ENCODE results near the gene CISD2. TPM values are rescaled to one million over a fixed set of nuclear protein-coding genes. Genes with fewer than 3 reads are reported as not detected.
"Not testable (repeated sequence)": the region's sequence is repeated elsewhere in the genome, so short reads cannot be mapped to it uniquely, and the experiment has no call there.

CISD2 gene, protein sequence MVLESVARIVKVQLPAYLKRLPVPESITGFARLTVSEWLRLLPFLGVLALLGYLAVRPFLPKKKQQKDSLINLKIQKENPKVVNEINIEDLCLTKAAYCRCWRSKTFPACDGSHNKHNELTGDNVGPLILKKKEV
- total RNA-seq (2014; rRNA removed; shearing (Covaris generic)) = 56.1 and 67.0 TPM in 2 replicates

DNA sequence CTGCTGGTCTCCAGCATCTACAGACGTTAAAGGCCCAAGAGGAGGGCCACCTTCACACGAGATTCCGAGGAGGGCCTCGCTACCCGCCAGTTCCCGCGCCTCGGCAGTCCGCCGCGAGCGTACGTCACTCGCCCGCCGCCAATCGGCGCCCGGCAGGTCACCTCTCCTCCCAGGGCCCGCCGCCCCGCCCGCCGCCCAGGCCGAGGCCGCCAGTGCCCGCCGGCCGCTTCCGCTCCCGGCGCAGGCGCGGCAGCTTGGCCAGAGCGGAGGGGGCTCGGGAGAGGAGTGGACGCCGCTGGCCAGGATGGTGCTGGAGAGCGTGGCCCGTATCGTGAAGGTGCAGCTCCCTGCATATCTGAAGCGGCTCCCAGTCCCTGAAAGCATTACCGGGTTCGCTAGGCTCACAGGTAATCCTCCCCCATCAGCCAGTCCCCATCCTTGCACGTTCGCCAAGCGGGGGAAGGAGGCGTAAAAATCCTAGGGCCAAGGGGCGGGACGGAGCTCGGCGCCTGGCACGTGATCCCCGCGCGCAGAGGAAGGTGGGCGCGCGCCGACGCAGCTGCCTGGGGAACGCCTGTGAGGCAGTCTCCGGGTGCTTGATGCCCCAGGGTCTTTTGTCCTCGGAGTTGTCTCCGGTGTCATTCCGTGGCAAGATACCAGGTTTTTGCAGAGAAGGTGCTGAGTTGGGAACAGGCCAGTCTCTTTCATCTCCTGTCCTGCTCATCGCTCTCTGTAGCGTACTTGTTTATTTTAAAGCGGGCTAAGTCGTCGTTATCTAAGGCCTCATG, at the start of gene CISD2:
TSS of gene CISD2 (plus strand) at position 212 of the 788 bp plus-strand sequence. CDS start at position 305, 93 bp downstream.
- DNase-seq (ENCODE audit: low read depth) = peak; percentile 91

GRCh38 chr4:102819100-102819499, 49.7 kb upstream of the CISD2 start:
- DNase-seq (ENCODE audit: low read depth) = not testable (repeated sequence)

DNA sequence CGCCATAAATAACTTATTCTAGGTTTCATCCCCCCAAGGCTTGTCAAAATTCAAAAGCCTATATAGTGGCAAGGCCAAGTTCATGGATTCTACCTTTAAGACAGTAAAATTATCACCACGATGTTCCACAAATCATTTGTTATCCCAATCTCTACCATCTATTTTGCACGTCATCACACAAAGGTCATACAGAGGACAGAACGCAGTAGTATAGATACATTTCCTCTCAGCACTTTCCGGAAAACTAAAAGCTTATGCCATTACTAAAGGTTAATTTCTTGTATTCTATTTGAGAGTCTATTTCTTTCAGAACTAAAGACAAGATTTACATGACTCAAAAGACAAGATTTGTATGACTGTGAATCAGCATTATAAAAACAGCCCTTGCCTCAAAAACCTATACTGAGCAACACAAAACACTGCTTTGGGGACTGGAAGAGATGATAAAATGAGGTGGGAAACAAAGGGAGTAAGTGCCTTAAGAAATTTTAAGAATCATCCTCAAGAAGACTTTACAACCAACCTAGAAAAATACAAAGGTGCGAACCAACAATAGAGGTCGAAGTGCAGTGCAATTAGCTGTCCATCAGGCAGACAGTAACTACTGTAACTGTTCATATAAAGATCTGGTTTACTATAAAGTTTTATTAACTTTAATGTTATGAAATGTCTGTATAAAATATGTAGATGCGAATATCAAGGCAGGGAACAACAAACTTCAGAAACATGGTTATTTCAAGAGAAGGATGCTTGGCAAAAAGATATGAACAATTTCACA, 49.0 kb upstream of the CISD2 start:
- peak; percentile 16 for DNase-seq (ENCODE audit: low read depth)

- no peak for DNase-seq (ENCODE audit: low read depth)
Measured at GRCh38 chr4:102823464-102823863, 45.3 kb upstream of the CISD2 start.

DNA sequence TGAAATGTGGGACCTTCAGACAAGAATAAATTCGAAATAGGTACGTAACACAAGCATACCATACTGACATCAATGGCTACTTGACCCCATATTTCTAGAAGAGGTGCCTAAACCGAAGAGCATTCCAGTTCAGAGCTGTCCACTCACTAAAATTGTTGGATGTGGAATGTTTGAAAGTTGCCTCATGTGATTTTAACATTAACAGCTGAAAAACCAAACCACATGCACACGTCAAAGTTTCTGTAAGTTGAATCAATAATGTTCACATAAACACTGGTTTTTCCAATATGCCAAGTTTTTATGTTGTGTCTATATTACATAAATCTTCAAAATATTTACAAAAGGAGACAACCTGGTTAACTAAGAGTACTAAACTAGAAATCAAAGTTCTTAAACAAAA, 44.9 kb upstream of the CISD2 start:
- DNase-seq (ENCODE audit: low read depth) = no peak

DNA sequence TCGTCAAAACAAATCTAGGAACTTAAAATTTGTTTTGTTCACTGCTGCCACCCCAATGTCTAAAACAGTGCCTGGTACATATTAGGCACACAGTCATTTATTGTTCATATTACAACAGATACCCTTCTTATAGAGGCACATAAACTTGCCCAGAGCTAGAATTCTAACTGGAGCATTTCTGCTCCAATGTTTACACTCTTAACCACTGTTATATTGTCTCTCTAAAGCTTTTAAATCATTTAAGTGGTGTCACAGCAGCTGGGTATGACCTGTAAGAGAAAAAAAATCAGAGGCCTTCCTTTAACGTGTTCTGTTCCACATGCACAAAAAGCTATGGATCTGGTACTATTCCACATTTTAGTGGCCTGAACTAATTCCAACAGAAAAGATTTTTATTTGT, 44.4 kb upstream of the CISD2 start:
- DNase-seq (ENCODE audit: low read depth) = no peak

- DNase-seq (ENCODE audit: low read depth) = peak; percentile 79
Measured at GRCh38 chr4:102825261-102826091, 43.3 kb upstream of the CISD2 start.

DNA sequence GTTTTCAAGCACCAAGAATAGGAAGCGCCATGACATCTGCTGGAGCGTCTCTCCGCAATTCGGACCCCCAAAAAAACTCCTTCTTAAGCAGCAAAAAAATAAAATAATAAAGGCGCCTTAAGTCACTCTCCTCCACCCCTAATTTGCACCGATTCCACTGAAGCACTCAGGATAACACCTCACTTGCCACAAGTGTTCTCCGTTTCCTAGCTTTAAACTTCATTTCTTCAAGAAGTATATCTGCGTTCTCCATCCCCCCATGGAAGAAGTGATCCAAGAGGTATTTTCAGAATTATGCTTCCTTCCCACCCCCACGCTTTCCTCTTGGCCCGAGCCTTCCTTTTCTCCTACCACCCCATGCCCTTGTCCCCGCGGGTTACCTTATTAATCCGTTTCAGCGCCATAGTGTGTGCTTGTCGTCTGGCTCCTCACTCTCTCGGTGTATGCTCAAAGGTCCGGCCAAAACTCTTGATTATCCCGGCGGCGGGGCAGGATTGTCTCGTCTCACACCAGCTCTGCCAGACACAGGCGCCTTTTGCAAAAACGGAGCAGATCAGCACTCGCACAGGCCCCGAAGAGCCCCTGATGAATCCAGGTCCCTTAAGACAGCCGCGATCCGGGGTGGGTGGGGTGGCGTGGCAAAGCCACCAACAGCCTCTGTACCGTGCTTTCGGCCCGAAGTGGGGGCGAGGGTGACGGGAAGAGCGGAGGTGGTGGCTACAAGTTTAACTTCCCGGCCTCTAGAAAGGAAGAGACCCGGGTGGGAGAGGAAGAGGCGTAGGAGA, 42.5 kb upstream of the CISD2 start:
- no peak for DNase-seq (ENCODE audit: low read depth)

DNA sequence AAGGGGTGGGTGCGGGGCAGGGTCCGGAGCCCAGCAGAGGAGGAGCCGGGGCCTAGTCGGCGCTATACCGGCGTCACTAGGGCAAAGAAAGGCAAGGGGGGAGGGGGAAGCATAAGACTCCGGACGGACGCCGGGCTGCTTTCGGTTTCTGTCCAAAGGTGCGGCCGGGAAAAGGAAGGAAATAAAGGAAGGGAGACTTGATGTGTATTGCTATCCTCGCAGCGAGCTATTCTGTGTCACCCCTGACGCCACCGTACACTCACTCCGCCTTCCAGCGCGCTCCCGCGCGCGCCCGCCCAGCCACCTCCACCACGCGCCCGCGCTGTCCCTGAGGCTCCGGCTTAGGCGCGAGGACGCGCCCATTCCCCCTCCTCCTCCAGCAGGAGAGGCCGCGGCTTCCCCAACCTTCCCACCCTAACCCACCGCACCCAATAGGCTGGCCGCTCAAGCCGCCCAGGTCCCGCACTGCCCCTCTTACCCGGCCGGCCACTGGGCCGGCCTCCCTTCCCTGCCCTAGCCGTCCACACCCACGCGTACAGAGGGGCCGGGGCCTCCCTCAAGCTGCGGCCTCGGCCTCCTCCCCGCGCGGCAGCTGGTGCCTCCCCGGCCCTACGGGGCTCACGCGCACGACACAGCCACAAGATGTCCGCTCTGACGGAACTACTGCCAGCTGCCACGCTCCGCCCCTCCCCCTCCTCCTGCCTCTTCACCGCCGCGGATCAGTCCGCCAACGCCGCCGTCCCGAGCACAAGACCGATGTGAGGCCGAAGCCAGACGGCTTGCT, 41.7 kb upstream of the CISD2 start, which contains the start of gene UBE2D3:
TSS of gene UBE2D3 (minus strand) at position 662 of the 784 bp plus-strand sequence. CDS start 1,043 bp downstream, outside the sequence.
- peak; percentile 90 for DNase-seq (ENCODE audit: low read depth)

DNA sequence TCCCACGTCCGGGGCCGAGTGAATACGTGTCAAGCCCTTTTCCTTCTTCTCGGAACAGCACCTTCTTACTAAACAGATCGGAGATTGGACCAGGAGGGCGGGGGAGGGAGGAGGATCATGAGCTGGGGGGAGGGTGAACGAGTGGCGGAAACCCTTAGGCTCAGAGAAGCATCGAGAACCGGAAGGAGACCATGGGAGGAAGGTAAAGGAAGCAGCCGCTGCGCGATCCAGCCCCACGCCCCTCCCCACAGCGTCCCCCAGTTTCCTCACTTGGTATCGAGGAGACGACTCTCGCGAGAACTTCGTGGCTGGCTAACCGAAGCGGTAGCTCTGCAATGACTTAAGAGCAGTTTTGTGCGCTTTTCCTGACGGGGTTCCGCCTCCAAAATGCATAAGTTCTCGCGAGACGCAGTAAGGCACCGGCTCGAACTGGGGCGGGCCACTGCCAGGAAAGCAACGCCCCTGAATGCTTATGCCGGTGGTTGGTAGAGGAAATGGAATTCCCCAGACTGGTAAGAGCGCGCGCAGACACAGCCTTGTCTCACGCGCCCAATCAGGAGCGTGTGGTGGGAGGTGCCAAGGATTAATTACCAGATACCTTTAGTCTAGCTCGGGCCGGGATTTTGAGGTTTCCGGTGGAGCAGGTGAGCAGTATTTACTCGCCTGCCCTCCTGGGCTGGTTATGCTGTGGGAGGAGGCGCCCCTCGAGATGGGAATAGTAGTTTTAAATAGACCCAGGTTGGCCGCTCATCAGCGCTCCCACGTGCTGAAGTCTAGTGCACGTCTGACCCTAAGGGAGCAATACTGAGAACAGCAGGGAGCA, 40.9 kb upstream of the CISD2 start:
- DNase-seq (ENCODE audit: low read depth) = peak; percentile 99

DNA sequence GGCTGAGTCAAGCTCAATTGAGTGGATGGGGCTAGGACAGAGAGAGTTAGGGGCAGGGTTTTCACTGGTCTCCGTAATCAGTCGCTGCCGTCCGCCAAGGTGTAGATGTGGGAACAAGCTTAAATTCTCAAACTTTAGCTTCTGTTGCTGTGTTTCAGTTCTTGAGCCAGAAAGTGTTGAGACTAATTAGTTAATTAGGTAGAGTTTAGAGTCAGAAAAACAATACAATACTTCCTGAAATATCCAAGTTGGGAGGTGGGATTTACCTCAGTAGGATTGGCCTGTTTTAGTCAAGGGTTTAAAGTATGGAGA, 40.3 kb upstream of the CISD2 start:
- DNase-seq (ENCODE audit: low read depth) = peak; percentile 6

DNA sequence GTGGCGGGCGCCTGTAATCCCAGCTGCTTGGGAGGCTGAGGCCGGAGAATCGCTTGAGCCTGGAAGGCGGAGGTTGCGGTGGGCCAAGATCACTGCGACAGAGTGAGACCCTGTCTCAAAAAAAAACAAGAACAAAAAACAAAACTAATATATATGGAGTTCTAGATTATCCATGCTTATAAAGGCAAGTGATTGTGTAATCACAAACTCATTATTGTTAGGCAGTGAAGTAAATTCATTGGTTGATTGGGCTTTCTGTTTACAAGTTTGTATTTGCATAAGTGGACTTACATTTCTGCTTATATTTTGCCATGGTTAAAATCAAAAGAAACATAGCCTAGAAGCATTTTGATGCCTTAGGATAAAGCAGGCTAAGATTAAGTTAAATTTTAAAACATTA, 39.0 kb upstream of the CISD2 start:
- DNase-seq (ENCODE audit: low read depth) = no peak

DNA sequence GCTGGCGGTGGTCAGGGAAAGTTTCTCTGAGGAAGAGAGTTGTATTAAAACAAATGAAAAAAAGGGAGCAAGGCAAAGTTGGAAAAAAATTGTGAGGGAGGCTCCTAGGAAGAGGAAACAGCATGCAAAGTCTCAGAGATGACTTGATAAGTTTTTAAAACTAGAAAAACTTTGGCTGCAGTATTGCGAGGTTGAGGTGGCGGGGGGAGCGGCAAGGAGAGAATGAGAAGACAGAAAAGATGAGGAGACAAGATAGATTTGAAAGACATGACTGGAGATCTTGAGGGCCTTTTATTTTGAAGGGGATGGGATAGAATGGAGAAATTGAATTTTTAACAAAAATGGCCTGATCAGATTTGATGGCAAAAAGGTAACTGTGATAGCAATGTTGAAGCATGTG, 36.7 kb upstream of the CISD2 start:
- DNase-seq (ENCODE audit: low read depth) = no peak

GRCh38 chr4:102832667-102833066, 36.1 kb upstream of the CISD2 start:
- no peak for DNase-seq (ENCODE audit: low read depth)

DNA sequence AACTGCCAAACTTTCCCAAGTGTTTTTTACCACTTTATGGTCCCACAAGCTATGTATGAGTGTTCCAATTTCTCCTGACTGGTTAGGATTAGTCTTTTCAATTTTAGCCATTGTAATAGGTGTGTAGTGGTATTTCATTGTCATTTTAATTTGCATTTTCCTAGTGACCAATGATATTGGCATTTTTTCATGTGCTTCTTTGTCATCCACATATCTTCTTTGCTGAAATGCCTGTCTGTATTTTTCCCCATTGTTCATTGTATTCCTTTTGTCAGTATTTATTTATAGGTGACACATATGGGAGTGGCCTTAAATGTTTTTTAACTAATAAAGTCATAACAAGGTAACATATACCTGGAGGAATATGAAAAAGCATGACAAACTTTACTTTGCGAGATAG, 32.2 kb upstream of the CISD2 start:
- DNase-seq (ENCODE audit: low read depth) = no peak

GRCh38 chr4:102842367-102842766, 26.4 kb upstream of the CISD2 start:
- no peak for DNase-seq (ENCODE audit: low read depth)

GRCh38 chr4:102843273-102843672, 25.5 kb upstream of the CISD2 start:
- DNase-seq (ENCODE audit: low read depth) = no peak

GRCh38 chr4:102843938-102844337, 24.9 kb upstream of the CISD2 start:
- peak; percentile 37 for DNase-seq (ENCODE audit: low read depth)

GRCh38 chr4:102847687-102848086, 21.1 kb upstream of the CISD2 start:
- DNase-seq (ENCODE audit: low read depth) = no peak

Data from RPMI7951 (cell line).